ENCODE results near the gene RBBP8NL. TPM values are rescaled to one million over a fixed set of nuclear protein-coding genes. Genes with fewer than 3 reads are reported as not detected.

Gene RBBP8NL
- total and polyA plus RNA-seq, 9 of the 15 experiments (the other 6 are each of a cell fraction or from before 2014, with no cell fraction given), result not detected

GRCh38 chr20:62386383-62387218, 40.7 kb downstream of the RBBP8NL start, which contains the start of gene RPS21 (continued):
- TF ChIP-seq ZNF766 (CRISPR knock-in tag; conservative IDR thresholded peaks at IDR 0.05), result no peak
- peak; percentile 36; the same call in 1 of the 2 replicates for TF ChIP-seq TGIF2 (CRISPR knock-in tag; IDR thresholded peaks at IDR 0.05)
- TF ChIP-seq SPI1 (IDR thresholded peaks at IDR 0.05; ENCODE audit: borderline replicate concordance, low read depth, low read length), result peak; percentile 85
- 0 out of 2 replicates have a peak, but pooled peaks have one; percentile 33 for TF ChIP-seq SREBF1 (IDR thresholded peaks at IDR 0.05; ENCODE audit: borderline replicate concordance, low read depth, low read length)
- TF ChIP-seq NONO (IDR thresholded peaks at IDR 0.05; ENCODE audit: low read depth in 2 of 2, low read length in 1 of 2), result peak in 1 of 2 experiments; percentile 82; a peak in 2 of 4 replicates
- peak; percentile 44 for TF ChIP-seq TAF9B (IDR thresholded peaks at IDR 0.05; ENCODE audit: partially characterized antibody)
- 0 out of 2 replicates have a peak, but pooled peaks have one; percentile 55 for TF ChIP-seq ZBTB2 (IDR thresholded peaks at IDR 0.05)
- TF ChIP-seq ZC3H4 (CRISPR knock-in tag; IDR thresholded peaks at IDR 0.05; ENCODE audit: borderline replicate concordance), result no peak; the same call in 1 of the 2 replicates
- TF ChIP-seq HMBOX1 (IDR thresholded peaks at IDR 0.05), result no peak
- 0 out of 4 replicates have a peak, but pooled peaks of 1 of the 2 experiments have one; percentile 13 for TF ChIP-seq TRIM24 (IDR thresholded peaks at IDR 0.05)
- 0 out of 2 replicates have a peak, but pooled peaks have one; percentile 10 for TF ChIP-seq MXI1 (IDR thresholded peaks at IDR 0.05; ENCODE audit: low read depth, low read length)
- peak; percentile 96 for TF ChIP-seq POLR2G (IDR thresholded peaks at IDR 0.05; ENCODE audit: low read depth, low read length)
- TF ChIP-seq PTTG1 (tag; IDR thresholded peaks at IDR 0.05; ENCODE audit: low read depth), result no peak
- TF ChIP-seq SAP30 (IDR thresholded peaks at IDR 0.05; ENCODE audit: borderline replicate concordance, insufficient read depth, low read depth, low read length, poor library complexity, severe bottlenecking), result peak; percentile 75
- no peak for TF ChIP-seq NBN (IDR thresholded peaks at IDR 0.05; ENCODE audit: low read depth)
- peak; percentile 78 for TF ChIP-seq SP1 (CRISPR knock-in tag; IDR thresholded peaks at IDR 0.05)
- TF ChIP-seq JUN (IDR thresholded peaks at IDR 0.05; ENCODE audit: borderline replicate concordance, low read depth, low read length), result peak; percentile 26; the same call in 1 of the 2 replicates
- TF ChIP-seq JUN (CRISPR knock-in tag; IDR thresholded peaks at IDR 0.05; ENCODE audit: borderline replicate concordance), result no peak; the same call in 1 of the 2 replicates
- no peak for TF ChIP-seq GATAD2A (IDR thresholded peaks at IDR 0.05)
- peak; percentile 86 for TF ChIP-seq ELF1 (tag; IDR thresholded peaks at IDR 0.05)
- TF ChIP-seq ARID4B (CRISPR knock-in tag; IDR thresholded peaks at IDR 0.05), result peak; percentile 95

Data from K562 (cell line).